Activated B cell treated with CpG ODN at 0.5 μM for 24 hours (primary cell): ENCODE measurements around the gene FGF1. TPM values are rescaled to one million over a fixed set of nuclear protein-coding genes. Genes with fewer than 3 reads are reported as not detected.

Experiments
- ATAC-seq: fragments of 200-7000 bp; cut with Tn5 transposase; one replicate; pipeline ENCODE4 v1.10.0; 2021; ENCODE audit warnings: low read depth, mild to moderate bottlenecking, moderate library complexity
- CTCF ChIA-PET: fragments of 350-600 bp; sonication (Branson Sonifier 250); formaldehyde crosslinking; loops from one replicate; lab custom pipeline; 2021; ENCODE audit warnings: antibody characterized with exemption; lab: Charles Lee
- POLR2A ChIA-PET: fragments of 350-600 bp; sonication (Branson Sonifier 250); formaldehyde crosslinking; loops from one replicate; lab custom pipeline; 2021; ENCODE audit warnings: antibody characterized with exemption; lab: Charles Lee
- DNase-seq: peaks from one replicate; pipeline ENCODE4 v3.0.0; 2022
- H3K27ac Mint-ChIP-seq: one replicate; pipeline ENCODE4 v1.8.0; 2020; ENCODE audit warnings: mixed read lengths
- H3K27me3 Mint-ChIP-seq: one replicate; pipeline ENCODE4 v1.8.0; 2021; ENCODE audit warnings: mixed read lengths
- H3K36me3 Mint-ChIP-seq: one replicate; pipeline ENCODE4 v1.8.0; 2021; ENCODE audit warnings: low read depth, mixed read lengths
- H3K4me1 Mint-ChIP-seq: one replicate; pipeline ENCODE4 v1.8.0; 2021; ENCODE audit warnings: mixed read lengths
- H3K4me3 Mint-ChIP-seq: one replicate; pipeline ENCODE4 v1.8.0; 2020; ENCODE audit warnings: mild to moderate bottlenecking, mixed read lengths
- H3K9me3 Mint-ChIP-seq: one replicate; pipeline ENCODE4 v1.8.0; 2020; ENCODE audit warnings: mixed read lengths
- CTCF ChIP-seq: fragments of 200-600 bp; IDR thresholded peaks from one replicate; pipeline ENCODE4 v1.8.0; 2022; ENCODE audit warnings: antibody characterized with exemption, mild to moderate bottlenecking
- intact Hi-C: fragments of 100-400 bp; cut with micrococcal nuclease; formaldehyde crosslinking; loops from one replicate; pipeline ENCODE4 v1.15.1; 2024
- total RNA-seq: library from RNA; stranded (reverse); gene quantifications from 2 replicates; pipeline ENCODE4 v1.2.3, GENCODE V29; 2022

Gene FGF1
- total RNA-seq, 1 donor from 2014 or later = not detected

GRCh38 chr5:142644640-142645361 is 41.1 kb downstream of the FGF1 start:
- DNase-seq (no peak), ATAC-seq (no peak)
- Mint-ChIP-seq H3K4me3 (no peak overlapping the region), H3K4me1 (no peaks in the 10 kb centered on the region), H3K9me3 (no peaks in the 10 kb centered on the region), H3K27me3 (peaks cover 15% of the 10 kb centered on the region), H3K27ac (no peak overlapping the region), H3K36me3 (no peaks in the 10 kb centered on the region)
- no peak for TF ChIP-seq CTCF
- intact Hi-C loops = no loop called here
- CTCF ChIA-PET = interaction anchor here (1.5 kb wide), 1 partner anchor 11 kb away, joined by 6 read pairs; no protein-coding TSS in a partner anchor
- POLR2A ChIA-PET = no interaction called here

- intact Hi-C loops = no loop called here
- ChIA-PET CTCF (interaction anchor here (1.5 kb wide), 1 partner anchor 12 kb away, joined by 6 read pairs; no protein-coding TSS in a partner anchor), POLR2A (no interaction called here)
- ATAC-seq (no peak), DNase-seq (no peak)
- Mint-ChIP-seq H3K4me3 (no peak overlapping the region), H3K27me3 (peaks cover 15% of the 10 kb centered on the region), H3K36me3 (no peaks in the 10 kb centered on the region), H3K9me3 (no peaks in the 10 kb centered on the region), H3K27ac (no peak overlapping the region), H3K4me1 (no peaks in the 10 kb centered on the region)
- TF ChIP-seq CTCF = no peak
Observed at GRCh38 chr5:142644127-142644526, 41.8 kb downstream of the FGF1 start.

GRCh38 chr5:142643634-142644033 is 42.3 kb downstream of the FGF1 start:
- Mint-ChIP-seq H3K36me3 (no peaks in the 10 kb centered on the region), H3K4me1 (no peaks in the 10 kb centered on the region), H3K27me3 (peaks cover 15% of the 10 kb centered on the region), H3K9me3 (no peaks in the 10 kb centered on the region), H3K4me3 (no peak overlapping the region), H3K27ac (no peak overlapping the region)
- ChIA-PET CTCF (no interaction called here), POLR2A (no interaction called here)
- intact Hi-C loops = no loop called here
- ATAC-seq (no peak), DNase-seq (no peak)
- TF ChIP-seq CTCF = no peak

- Mint-ChIP-seq H3K27ac (no peak overlapping the region), H3K9me3 (no peaks in the 10 kb centered on the region), H3K4me1 (no peaks in the 10 kb centered on the region), H3K27me3 (peaks cover 21% of the 10 kb centered on the region), H3K4me3 (no peak overlapping the region), H3K36me3 (no peaks in the 10 kb centered on the region)
- ATAC-seq (no peak), DNase-seq (no peak)
- no peak for TF ChIP-seq CTCF
- intact Hi-C loops = no loop called here
- ChIA-PET POLR2A (no interaction called here), CTCF (no interaction called here)
Observed at GRCh38 chr5:142642427-142642826, 43.5 kb downstream of the FGF1 start.

GRCh38 chr5:142641711-142642110 is 44.2 kb downstream of the FGF1 start:
- Mint-ChIP-seq H3K4me1 (no peaks in the 10 kb centered on the region), H3K36me3 (no peaks in the 10 kb centered on the region), H3K9me3 (no peaks in the 10 kb centered on the region), H3K27me3 (peaks cover 21% of the 10 kb centered on the region), H3K27ac (no peak overlapping the region), H3K4me3 (no peak overlapping the region)
- ATAC-seq (no peak), DNase-seq (no peak)
- TF ChIP-seq CTCF = no peak
- ChIA-PET POLR2A (no interaction called here), CTCF (no interaction called here)
- intact Hi-C loops = no loop called here
